Measurements from ENCODE around the gene ALCAM.

The ALCAM gene

GRCh38 chr3:105526360-105527111, 159.8 kb downstream of the ALCAM start:
- DNase-seq, result peak in 20 of 56 donors; percentile 9 to 54 (median 23)

- no peak for DNase-seq
These were observed 160.8 kb downstream of the ALCAM start for GRCh38 chr3:105527535-105527934.

GRCh38 chr3:105527949-105528348, 161.2 kb downstream of the ALCAM start:
- peak in 3 of 56 donors; percentile 15 to 25 (median 17) for DNase-seq

GRCh38 chr3:105528955-105529354, 162.2 kb downstream of the ALCAM start:
- no peak for DNase-seq

GRCh38 chr3:105529456-105529855, 162.7 kb downstream of the ALCAM start:
- DNase-seq, result no peak

GRCh38 chr3:105532251-105532650, 165.5 kb downstream of the ALCAM start:
- no peak for DNase-seq

GRCh38 chr3:105533960-105534359, 167.3 kb downstream of the ALCAM start:
- DNase-seq, result no peak

- DNase-seq, result no peak
These were observed 167.8 kb downstream of the ALCAM start for GRCh38 chr3:105534491-105534890.

- DNase-seq, result no peak
These were observed 170.8 kb downstream of the ALCAM start for GRCh38 chr3:105537371-105538080.

- no peak for DNase-seq
These were observed 171.8 kb downstream of the ALCAM start for GRCh38 chr3:105538483-105538882.

GRCh38 chr3:105539897-105540296, 173.2 kb downstream of the ALCAM start:
- DNase-seq, result no peak

GRCh38 chr3:105542282-105543019, 175.7 kb downstream of the ALCAM start:
- no peak for DNase-seq

- no peak for DNase-seq
These were observed 178.3 kb downstream of the ALCAM start for GRCh38 chr3:105545051-105545450.

GRCh38 chr3:105553851-105554250, 187.1 kb downstream of the ALCAM start:
- DNase-seq, result no peak

- DNase-seq, result no peak
These were observed 188.5 kb downstream of the ALCAM start for GRCh38 chr3:105555206-105555605.

GRCh38 chr3:105559856-105560255, 193.1 kb downstream of the ALCAM start:
- no peak for DNase-seq

GRCh38 chr3:105561876-105562275, 195.2 kb downstream of the ALCAM start:
- DNase-seq, result no peak

- no peak for DNase-seq
These were observed 198.0 kb downstream of the ALCAM start for GRCh38 chr3:105564546-105565288.

GRCh38 chr3:105571005-105571404, 204.3 kb downstream of the ALCAM start:
- no peak for DNase-seq

GRCh38 chr3:105572501-105572900, 205.8 kb downstream of the ALCAM start:
- no peak for DNase-seq

- DNase-seq, result no peak
These were observed 212.7 kb downstream of the ALCAM start for GRCh38 chr3:105579439-105579838.

Measured in nucleus accumbens (tissue), 56 donors.